Nephron (organoid): ENCODE measurements around the gene ATXN1.

Experiments
- H3K27ac Mint-ChIP-seq, 3 experiments: 2 replicates each; pipeline ENCODE4 v1.8.0; 2020; ENCODE audit warnings: mixed read lengths in 3 of 3, mild to moderate bottlenecking in 2 of 3, moderate library complexity in 1 of 3
- H3K27me3 Mint-ChIP-seq: 2 replicates; pipeline ENCODE4 v1.8.0; 2021; ENCODE audit warnings: low read depth, mild to moderate bottlenecking, moderate library complexity, mixed read lengths
- H3K36me3 Mint-ChIP-seq: 2 replicates; pipeline ENCODE4 v1.8.0; 2020; ENCODE audit warnings: low read depth, mixed read lengths
- H3K4me1 Mint-ChIP-seq: 2 replicates; pipeline ENCODE4 v1.8.0; 2020; ENCODE audit warnings: mixed read lengths
- H3K4me3 Mint-ChIP-seq, 3 experiments: 2 replicates each; pipeline ENCODE4 v1.8.0; 2020; ENCODE audit warnings: mild to moderate bottlenecking in 3 of 3, mixed read lengths in 3 of 3, moderate library complexity in 2 of 3
- H3K9me3 Mint-ChIP-seq: 2 replicates; pipeline ENCODE4 v1.8.0; 2020; ENCODE audit warnings: mixed read lengths
- TF ChIP-seq, protein P1 (sequence below), 3 experiments: fragments of 200-600 bp; sonication (generic); IDR thresholded peaks; one replicate each; pipeline ENCODE4 v1.5.0; 2021; ENCODE audit warnings: antibody characterized with exemption in 3 of 3; ENCODE audit not compliant: unreplicated experiment in 3 of 3

ATXN1 gene

DNA sequence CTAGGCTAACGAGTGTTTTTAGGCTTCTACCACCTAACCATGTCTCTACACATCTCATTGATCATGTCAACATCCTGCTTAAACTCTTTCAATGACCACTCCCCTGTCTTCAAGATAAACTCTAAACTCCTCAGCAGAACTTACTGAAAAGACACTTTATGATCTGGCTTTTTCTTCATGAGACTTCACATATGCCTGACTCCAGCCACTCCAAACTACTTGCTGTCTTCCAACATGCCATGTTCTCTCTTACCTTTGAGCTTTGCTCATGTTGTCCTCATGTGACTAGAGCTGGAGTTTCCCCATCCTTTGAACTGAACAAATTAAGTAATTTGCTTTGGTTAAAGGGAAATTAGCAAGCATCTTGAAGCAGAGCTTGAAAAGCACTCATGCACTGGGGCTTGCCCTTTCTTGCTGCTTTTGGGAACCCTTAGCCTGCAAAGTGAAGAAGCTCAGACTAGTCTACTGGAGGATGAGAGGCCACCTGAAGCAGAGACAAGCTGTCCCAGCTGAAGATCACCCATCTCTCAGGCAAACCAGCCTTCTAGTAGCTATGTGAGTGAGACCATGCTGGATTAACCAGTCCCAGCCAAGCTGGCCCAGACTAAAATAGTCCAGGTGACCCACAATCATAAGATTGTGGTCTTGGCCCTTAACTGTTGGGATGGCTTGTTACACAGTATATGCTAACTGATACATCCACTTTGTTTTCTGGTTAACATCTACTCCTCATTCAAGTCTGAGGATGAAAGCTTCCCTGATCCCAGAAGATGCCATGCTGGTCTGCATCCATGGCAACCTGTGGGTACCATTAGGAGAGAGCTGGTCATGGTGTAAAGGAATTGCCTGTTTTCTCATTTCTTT, 287.1 kb downstream of the ATXN1 start:
- Mint-ChIP-seq H3K4me1 (peaks cover 17% of the 10 kb centered on the region), H3K4me3 (no peak overlapping the region), H3K9me3 (peaks cover 2% of the 10 kb centered on the region), H3K27me3 (no peaks in the 10 kb centered on the region), H3K36me3 (peaks cover 17% of the 10 kb centered on the region), H3K27ac (no peak overlapping the region)
- TF ChIP-seq, protein P1, sequence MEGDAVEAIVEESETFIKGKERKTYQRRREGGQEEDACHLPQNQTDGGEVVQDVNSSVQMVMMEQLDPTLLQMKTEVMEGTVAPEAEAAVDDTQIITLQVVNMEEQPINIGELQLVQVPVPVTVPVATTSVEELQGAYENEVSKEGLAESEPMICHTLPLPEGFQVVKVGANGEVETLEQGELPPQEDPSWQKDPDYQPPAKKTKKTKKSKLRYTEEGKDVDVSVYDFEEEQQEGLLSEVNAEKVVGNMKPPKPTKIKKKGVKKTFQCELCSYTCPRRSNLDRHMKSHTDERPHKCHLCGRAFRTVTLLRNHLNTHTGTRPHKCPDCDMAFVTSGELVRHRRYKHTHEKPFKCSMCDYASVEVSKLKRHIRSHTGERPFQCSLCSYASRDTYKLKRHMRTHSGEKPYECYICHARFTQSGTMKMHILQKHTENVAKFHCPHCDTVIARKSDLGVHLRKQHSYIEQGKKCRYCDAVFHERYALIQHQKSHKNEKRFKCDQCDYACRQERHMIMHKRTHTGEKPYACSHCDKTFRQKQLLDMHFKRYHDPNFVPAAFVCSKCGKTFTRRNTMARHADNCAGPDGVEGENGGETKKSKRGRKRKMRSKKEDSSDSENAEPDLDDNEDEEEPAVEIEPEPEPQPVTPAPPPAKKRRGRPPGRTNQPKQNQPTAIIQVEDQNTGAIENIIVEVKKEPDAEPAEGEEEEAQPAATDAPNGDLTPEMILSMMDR (IDR thresholded peaks at IDR 0.05; ENCODE audit: unreplicated experiment in 3 of 3): no peak

DNA sequence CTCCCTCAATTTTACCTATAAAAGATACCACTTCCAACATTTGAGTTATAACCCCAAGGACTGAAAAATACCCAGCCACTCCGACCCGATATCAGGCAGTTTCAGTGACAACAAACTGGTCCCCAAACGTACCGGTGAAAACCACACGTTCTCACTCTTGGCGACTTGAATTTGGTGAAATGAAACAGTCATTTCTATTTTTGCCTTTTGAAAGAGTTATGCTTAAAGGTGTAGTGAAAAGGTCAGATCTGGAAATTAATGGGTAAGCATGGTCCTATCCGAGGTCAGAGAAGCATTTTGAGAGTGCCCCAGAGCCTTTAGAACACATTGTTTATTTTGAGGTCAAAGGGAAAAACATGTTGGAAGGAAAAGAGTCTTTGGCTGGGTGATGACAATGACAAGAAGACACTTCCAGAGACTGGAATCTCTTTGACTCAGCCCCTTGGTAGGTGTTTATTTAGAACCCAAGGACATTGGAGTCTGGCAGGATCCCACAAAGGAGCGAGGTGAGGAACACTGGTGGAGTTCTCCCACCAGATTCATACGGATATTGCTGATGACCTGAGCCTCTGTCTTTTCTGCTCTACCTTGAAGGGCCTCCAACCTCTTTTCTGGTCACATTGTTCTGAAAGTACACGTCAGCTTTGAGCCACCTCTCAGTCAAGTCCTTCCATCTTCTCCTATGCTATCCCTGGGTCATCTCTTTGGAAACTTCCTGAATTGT, 287.9 kb downstream of the ATXN1 start:
- Mint-ChIP-seq H3K4me1 (peaks cover 17% of the 10 kb centered on the region), H3K9me3 (peaks cover 2% of the 10 kb centered on the region), H3K36me3 (peaks cover 14% of the 10 kb centered on the region), H3K27me3 (no peaks in the 10 kb centered on the region), H3K4me3 (no peak overlapping the region), H3K27ac (no peak overlapping the region)
- TF ChIP-seq, protein P1 (IDR thresholded peaks at IDR 0.05; ENCODE audit: unreplicated experiment in 3 of 3): no peak

DNA sequence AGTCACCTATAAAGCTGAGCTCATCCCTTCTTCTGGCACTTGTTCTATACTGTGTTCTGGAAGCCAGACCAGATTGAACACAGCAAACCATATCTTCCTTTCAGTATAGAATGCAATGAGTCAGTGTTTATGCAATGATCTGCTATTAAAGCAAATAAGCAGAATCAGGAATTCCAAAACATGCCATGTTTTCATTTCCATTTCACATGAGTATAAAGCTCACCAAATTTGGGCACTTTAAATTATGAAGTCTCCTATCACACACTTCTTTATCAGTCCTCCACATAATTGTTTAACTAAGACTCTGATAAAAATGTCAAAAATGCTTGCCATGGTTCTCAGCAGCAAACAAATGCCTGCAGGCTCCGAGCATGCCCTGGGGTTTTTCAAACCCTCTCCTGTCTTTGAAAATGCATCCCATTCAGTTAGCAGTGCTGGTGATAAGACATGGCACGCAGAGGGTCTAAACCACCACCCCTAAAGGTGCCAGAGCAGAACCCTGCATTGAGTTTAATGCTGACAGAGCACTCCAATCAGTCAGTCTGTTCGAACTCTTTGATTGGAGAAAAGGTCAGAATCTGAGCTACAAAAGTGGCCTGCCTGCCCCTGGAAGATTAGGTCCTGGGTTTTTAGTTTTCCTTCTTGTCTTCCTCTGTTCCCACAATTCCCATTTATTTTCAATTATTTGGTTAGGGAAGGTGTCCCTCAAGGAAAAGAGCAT, 288.8 kb downstream of the ATXN1 start:
- peak overlapping the region in 2 of 3 experiments; percentile 12 to 66 for H3K27ac Mint-ChIP-seq
- no peak overlapping the region for H3K4me3 Mint-ChIP-seq
- no peaks in the 10 kb centered on the region for H3K27me3 Mint-ChIP-seq
- H3K9me3 Mint-ChIP-seq: peaks cover 2% of the 10 kb centered on the region
- peaks cover 12% of the 10 kb centered on the region for H3K36me3 Mint-ChIP-seq
- peaks cover 17% of the 10 kb centered on the region for H3K4me1 Mint-ChIP-seq
- TF ChIP-seq, protein P1 (IDR thresholded peaks at IDR 0.05; ENCODE audit: unreplicated experiment in 3 of 3): no peak

DNA sequence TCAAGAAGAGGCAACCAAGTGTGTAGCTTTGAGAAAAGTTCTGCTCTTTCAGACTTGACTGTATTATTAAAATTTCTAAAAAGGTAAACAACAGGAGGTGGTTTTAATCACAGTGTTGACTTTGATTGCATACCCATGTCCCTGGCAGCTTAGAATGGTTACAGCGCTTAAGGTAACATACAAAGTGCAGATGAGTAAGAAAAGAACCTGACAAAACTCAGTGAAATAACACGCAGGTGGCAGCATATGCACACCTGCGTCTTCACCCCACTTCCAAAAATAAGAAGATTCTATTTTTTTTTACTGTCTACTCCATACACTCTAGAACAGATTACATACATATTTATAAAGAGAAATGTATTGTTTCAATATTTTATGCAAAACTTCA, 289.4 kb downstream of the ATXN1 start:
- no peaks in the 10 kb centered on the region for H3K27me3 Mint-ChIP-seq

DNA sequence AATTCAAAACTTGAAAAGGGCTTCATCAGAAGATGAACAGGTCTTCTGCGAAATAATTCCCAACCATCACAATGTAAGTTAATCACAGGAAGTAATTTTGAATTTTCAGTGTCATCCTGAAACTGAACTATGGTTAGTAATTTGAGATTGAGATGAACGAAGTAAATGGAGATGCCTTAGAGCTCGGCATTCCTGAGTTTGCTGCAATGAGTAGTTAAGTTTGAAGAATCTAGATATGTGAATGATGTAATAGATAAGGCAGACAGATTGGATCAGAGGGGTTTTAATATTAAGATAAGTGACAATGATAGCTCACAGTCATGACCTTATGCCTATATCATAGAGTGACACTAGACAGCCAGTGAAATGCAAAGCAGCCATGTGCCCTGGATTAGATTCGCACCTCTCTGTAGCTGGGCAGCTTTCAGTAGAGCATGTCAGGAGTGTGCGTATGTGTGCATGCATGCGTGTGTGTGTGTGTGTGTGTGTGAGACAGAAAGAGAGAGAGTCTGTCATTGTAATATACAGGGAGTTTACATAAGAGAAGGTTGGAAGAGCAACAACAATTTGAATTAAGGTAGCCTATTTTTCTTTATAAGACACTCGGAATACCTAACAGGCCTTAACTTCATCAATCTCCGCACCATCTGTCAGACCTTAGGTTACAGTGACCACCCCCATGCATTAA, 289.9 kb downstream of the ATXN1 start:
- TF ChIP-seq, protein P1 (IDR thresholded peaks at IDR 0.05; ENCODE audit: unreplicated experiment in 3 of 3): no peak
- H3K27me3 Mint-ChIP-seq: no peaks in the 10 kb centered on the region
- peaks cover 9% of the 10 kb centered on the region for H3K36me3 Mint-ChIP-seq
- peak overlapping the region; percentile 5 to 63 (median 15) for H3K27ac Mint-ChIP-seq
- peaks cover 17% of the 10 kb centered on the region for H3K4me1 Mint-ChIP-seq
- peaks cover 2% of the 10 kb centered on the region for H3K9me3 Mint-ChIP-seq
- H3K4me3 Mint-ChIP-seq: no peak overlapping the region

More for the DNA sequence above, 289.4 kb downstream of the ATXN1 start:
- Mint-ChIP-seq H3K9me3 (peaks cover 2% of the 10 kb centered on the region), H3K4me1 (peaks cover 17% of the 10 kb centered on the region), H3K27ac (peak overlapping the region in 2 of 3 experiments; percentile 12 to 66), H3K4me3 (no peak overlapping the region), H3K36me3 (peaks cover 9% of the 10 kb centered on the region)
- TF ChIP-seq, protein P1 (IDR thresholded peaks at IDR 0.05; ENCODE audit: unreplicated experiment in 3 of 3): no peak
